ENCODE measurements around the gene CRABP2. TPM values are rescaled to one million over a fixed set of nuclear protein-coding genes. Genes with fewer than 3 reads are reported as not detected.

Gene CRABP2
- total and polyA plus RNA-seq, 2 of the 13 experiments (the other 11 are each of a cell fraction or from before 2014, with no cell fraction given) = 0.40 to 0.60 TPM

- TF ChIP-seq MAF1 (CRISPR knock-in tag; IDR thresholded peaks at IDR 0.05; ENCODE audit: borderline replicate concordance) (peak; percentile 61; the same call in 1 of the 2 replicates), ZMAT3 (CRISPR knock-in tag; conservative IDR thresholded peaks at IDR 0.05) (peak; percentile 92), ZNF101 (CRISPR knock-in tag; IDR thresholded peaks at IDR 0.05; ENCODE audit: borderline replicate concordance, low read depth) (no peak), PCBP2 (optimal IDR thresholded peaks at IDR 0.05; ENCODE audit: low read depth, low read length, poor library complexity, severe bottlenecking) (no peak), ZNF556 (CRISPR knock-in tag; IDR thresholded peaks at IDR 0.05; ENCODE audit: borderline replicate concordance) (peak; percentile 79), DNMT3B (CRISPR knock-in tag; conservative IDR thresholded peaks at IDR 0.05) (no peak), XRCC5 (optimal IDR thresholded peaks at IDR 0.05; ENCODE audit: low read length) (peak; percentile 90), ZFP41 (CRISPR knock-in tag; IDR thresholded peaks at IDR 0.05; ENCODE audit: borderline replicate concordance) (peak; percentile 45; the same call in 1 of the 2 replicates), HNF4A (CRISPR knock-in tag; IDR thresholded peaks at IDR 0.05) (no peak; the same call in 1 of the 2 replicates), MTF1 (CRISPR knock-in tag; IDR thresholded peaks at IDR 0.05) (no peak), ZNF564 (CRISPR knock-in tag; IDR thresholded peaks at IDR 0.05) (no peak), ZBTB20 (CRISPR knock-in tag; IDR thresholded peaks at IDR 0.05; ENCODE audit: borderline replicate concordance, low read depth) (no peak), PHB2 (IDR thresholded peaks at IDR 0.05; ENCODE audit: partially characterized antibody) (no peak), SIN3A (IDR thresholded peaks at IDR 0.05; ENCODE audit: borderline replicate concordance, low read depth, low read length) (peak; percentile 65; the same call in 1 of the 2 replicates), KDM5B (CRISPR knock-in tag; IDR thresholded peaks at IDR 0.05; ENCODE audit: borderline replicate concordance) (peak; percentile 44; the same call in 1 of the 2 replicates), ATF1 (CRISPR knock-in tag; IDR thresholded peaks at IDR 0.05) (no peak), RBM22 (optimal IDR thresholded peaks at IDR 0.05; ENCODE audit: low read length) (peak; percentile 45), CERS6 (CRISPR knock-in tag; IDR thresholded peaks at IDR 0.05) (no peak), KLF12 (CRISPR knock-in tag; IDR thresholded peaks at IDR 0.05; ENCODE audit: borderline replicate concordance) (peak; percentile 90), HOXA3 (CRISPR knock-in tag; IDR thresholded peaks at IDR 0.05) (peak; percentile 85), ZNF850 (CRISPR knock-in tag; conservative IDR thresholded peaks at IDR 0.05) (no peak), TBL1XR1 (IDR thresholded peaks at IDR 0.05; ENCODE audit: borderline replicate concordance, low read length, partially characterized antibody) (no peak)
- TF ChIP-seq, protein P1, sequence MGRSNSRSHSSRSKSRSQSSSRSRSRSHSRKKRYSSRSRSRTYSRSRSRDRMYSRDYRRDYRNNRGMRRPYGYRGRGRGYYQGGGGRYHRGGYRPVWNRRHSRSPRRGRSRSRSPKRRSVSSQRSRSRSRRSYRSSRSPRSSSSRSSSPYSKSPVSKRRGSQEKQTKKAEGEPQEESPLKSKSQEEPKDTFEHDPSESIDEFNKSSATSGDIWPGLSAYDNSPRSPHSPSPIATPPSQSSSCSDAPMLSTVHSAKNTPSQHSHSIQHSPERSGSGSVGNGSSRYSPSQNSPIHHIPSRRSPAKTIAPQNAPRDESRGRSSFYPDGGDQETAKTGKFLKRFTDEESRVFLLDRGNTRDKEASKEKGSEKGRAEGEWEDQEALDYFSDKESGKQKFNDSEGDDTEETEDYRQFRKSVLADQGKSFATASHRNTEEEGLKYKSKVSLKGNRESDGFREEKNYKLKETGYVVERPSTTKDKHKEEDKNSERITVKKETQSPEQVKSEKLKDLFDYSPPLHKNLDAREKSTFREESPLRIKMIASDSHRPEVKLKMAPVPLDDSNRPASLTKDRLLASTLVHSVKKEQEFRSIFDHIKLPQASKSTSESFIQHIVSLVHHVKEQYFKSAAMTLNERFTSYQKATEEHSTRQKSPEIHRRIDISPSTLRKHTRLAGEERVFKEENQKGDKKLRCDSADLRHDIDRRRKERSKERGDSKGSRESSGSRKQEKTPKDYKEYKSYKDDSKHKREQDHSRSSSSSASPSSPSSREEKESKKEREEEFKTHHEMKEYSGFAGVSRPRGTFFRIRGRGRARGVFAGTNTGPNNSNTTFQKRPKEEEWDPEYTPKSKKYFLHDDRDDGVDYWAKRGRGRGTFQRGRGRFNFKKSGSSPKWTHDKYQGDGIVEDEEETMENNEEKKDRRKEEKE (IDR thresholded peaks at IDR 0.05) = no peak
- TF ChIP-seq, protein P2, sequence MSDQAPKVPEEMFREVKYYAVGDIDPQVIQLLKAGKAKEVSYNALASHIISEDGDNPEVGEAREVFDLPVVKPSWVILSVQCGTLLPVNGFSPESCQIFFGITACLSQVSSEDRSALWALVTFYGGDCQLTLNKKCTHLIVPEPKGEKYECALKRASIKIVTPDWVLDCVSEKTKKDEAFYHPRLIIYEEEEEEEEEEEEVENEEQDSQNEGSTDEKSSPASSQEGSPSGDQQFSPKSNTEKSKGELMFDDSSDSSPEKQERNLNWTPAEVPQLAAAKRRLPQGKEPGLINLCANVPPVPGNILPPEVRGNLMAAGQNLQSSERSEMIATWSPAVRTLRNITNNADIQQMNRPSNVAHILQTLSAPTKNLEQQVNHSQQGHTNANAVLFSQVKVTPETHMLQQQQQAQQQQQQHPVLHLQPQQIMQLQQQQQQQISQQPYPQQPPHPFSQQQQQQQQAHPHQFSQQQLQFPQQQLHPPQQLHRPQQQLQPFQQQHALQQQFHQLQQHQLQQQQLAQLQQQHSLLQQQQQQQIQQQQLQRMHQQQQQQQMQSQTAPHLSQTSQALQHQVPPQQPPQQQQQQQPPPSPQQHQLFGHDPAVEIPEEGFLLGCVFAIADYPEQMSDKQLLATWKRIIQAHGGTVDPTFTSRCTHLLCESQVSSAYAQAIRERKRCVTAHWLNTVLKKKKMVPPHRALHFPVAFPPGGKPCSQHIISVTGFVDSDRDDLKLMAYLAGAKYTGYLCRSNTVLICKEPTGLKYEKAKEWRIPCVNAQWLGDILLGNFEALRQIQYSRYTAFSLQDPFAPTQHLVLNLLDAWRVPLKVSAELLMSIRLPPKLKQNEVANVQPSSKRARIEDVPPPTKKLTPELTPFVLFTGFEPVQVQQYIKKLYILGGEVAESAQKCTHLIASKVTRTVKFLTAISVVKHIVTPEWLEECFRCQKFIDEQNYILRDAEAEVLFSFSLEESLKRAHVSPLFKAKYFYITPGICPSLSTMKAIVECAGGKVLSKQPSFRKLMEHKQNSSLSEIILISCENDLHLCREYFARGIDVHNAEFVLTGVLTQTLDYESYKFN (CRISPR knock-in tag; conservative IDR thresholded peaks at IDR 0.05) = peak; percentile 62
Measured at GRCh38 chr1:156751757-156752481, 46.5 kb upstream of the CRABP2 start (continued).
